AG09309 (cell line): ENCODE data around the gene B3GNT4.
"Not testable (repeated sequence)": the region's sequence is repeated elsewhere in the genome, so short reads cannot be mapped to it uniquely, and the experiment has no call there.

Source experiments
- DNase-seq: peaks from one replicate; pipeline ENCODE4 v3.0.0-alpha.2; 2010; ENCODE audit warnings: low read depth
- H3K4me3 ChIP-seq: 2 replicates; pipeline ENCODE4 v1.5.1; 2011; ENCODE audit warnings: mild to moderate bottlenecking, low read depth, low read length, moderate library complexity; ENCODE audit not compliant: control insufficient read depth
- TF ChIP-seq, protein P1 (sequence below): IDR thresholded peaks from 2 replicates; pipeline ENCODE4 v1.5.1; 2011; ENCODE audit warnings: mild to moderate bottlenecking, low read depth, low read length, inconsistent platforms; ENCODE audit not compliant: insufficient read depth, control insufficient read depth; ENCODE audit errors: missing control alignments

The B3GNT4 gene

GRCh38 chr12:122199484-122200355 lies 3.8 kb upstream of the B3GNT4 start:
- H3K4me3 ChIP-seq, result no peak overlapping the region
- TF ChIP-seq, protein P1, sequence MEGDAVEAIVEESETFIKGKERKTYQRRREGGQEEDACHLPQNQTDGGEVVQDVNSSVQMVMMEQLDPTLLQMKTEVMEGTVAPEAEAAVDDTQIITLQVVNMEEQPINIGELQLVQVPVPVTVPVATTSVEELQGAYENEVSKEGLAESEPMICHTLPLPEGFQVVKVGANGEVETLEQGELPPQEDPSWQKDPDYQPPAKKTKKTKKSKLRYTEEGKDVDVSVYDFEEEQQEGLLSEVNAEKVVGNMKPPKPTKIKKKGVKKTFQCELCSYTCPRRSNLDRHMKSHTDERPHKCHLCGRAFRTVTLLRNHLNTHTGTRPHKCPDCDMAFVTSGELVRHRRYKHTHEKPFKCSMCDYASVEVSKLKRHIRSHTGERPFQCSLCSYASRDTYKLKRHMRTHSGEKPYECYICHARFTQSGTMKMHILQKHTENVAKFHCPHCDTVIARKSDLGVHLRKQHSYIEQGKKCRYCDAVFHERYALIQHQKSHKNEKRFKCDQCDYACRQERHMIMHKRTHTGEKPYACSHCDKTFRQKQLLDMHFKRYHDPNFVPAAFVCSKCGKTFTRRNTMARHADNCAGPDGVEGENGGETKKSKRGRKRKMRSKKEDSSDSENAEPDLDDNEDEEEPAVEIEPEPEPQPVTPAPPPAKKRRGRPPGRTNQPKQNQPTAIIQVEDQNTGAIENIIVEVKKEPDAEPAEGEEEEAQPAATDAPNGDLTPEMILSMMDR, result no peak
- DNase-seq, result no peak

- DNase-seq, result no peak
- no peak overlapping the region for H3K4me3 ChIP-seq
- TF ChIP-seq, protein P1, result no peak
These were observed 2.9 kb upstream of the B3GNT4 start for GRCh38 chr12:122200541-122201175.

- no peak for DNase-seq
- TF ChIP-seq, protein P1, result no peak
- no peak overlapping the region for H3K4me3 ChIP-seq
These were observed 2.1 kb upstream of the B3GNT4 start for GRCh38 chr12:122201381-122201780.

GRCh38 chr12:122202017-122202416 lies 1.5 kb upstream of the B3GNT4 start:
- no peak overlapping the region for H3K4me3 ChIP-seq
- DNase-seq, result no peak
- TF ChIP-seq, protein P1, result no peak

GRCh38 chr12:122202811-122203210 lies 698 bp upstream of the B3GNT4 start:
- peak overlapping the region; percentile 51 for H3K4me3 ChIP-seq
- not testable (repeated sequence) for DNase-seq

DNA sequence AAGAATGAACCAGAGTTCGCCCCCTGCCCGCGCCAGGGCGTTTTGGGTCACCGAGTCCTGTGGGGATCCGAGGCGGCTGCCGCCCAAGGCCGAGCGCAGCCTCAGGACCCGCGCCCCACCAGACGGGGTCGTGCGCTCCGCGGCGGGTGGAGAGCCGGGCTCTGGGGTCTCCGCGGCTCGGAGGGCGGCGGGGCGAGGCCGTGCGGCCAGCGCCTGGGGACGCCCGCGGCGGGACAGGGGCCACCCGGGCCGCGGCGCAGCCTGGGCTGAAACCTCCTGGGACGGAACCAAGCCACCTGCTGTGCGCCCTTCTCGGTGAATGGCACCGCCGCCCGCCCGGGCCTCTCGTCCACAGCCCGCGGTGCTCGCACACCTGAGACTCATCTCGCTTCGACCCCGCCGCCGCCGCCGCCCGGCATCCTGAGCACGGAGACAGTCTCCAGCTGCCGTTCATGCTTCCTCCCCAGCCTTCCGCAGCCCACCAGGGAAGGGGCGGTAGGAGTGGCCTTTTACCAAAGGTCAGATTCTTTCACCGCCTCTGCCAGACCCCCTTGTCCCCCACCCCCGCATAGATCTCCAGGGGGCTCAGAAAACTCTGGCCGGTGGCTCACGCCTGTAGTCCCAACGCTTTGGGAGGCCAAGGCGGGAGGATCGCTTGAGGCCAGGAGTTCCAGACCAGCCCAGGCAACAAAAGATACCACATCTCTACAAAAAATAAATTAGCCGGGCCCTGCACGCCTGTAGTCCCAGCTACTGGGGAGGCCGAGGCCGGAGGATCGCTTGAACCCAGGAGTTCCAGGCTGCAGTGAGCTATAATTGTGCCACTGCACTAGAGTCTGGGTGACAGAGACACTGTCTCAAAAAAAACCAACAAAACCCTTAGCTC lies 901 bp downstream of the B3GNT4 start:
- H3K4me3 ChIP-seq, result peak overlapping the region; percentile 18; the same call in 1 of the 2 replicates
- TF ChIP-seq, protein P1, result no peak
- DNase-seq, result no peak
